Measurements from ENCODE around the gene MAPRE2.

MAPRE2 gene

GRCh38 chr18:35138773-35139172 lies 97.6 kb downstream of the MAPRE2 start:
- TF ChIP-seq CTCF (IDR thresholded peaks at IDR 0.05; ENCODE audit: insufficient read depth, low read depth, low read length, missing control alignments): no peak
- no peak for DNase-seq (ENCODE audit: low read depth)
- H3K4me3 ChIP-seq (ENCODE audit: low read depth, low read length): no peak overlapping the region

- DNase-seq (ENCODE audit: low read depth): no peak
- no peak overlapping the region for H3K4me3 ChIP-seq (ENCODE audit: low read depth, low read length)
- TF ChIP-seq CTCF (IDR thresholded peaks at IDR 0.05; ENCODE audit: insufficient read depth, low read depth, low read length, missing control alignments): no peak
Measured at GRCh38 chr18:35139517-35139916, 98.3 kb downstream of the MAPRE2 start.

- no peak for TF ChIP-seq CTCF (IDR thresholded peaks at IDR 0.05; ENCODE audit: insufficient read depth, low read depth, low read length, missing control alignments)
- no peak for DNase-seq (ENCODE audit: low read depth)
- no peak overlapping the region for H3K4me3 ChIP-seq (ENCODE audit: low read depth, low read length)
Measured at GRCh38 chr18:35141077-35141476, 99.9 kb downstream of the MAPRE2 start.

GRCh38 chr18:35141567-35142274 lies 100.5 kb downstream of the MAPRE2 start:
- no peak overlapping the region for H3K4me3 ChIP-seq (ENCODE audit: low read depth, low read length)
- peak; percentile 18 for DNase-seq (ENCODE audit: low read depth)
- no peak for TF ChIP-seq CTCF (IDR thresholded peaks at IDR 0.05; ENCODE audit: insufficient read depth, low read depth, low read length, missing control alignments)

- no peak for TF ChIP-seq CTCF (IDR thresholded peaks at IDR 0.05; ENCODE audit: insufficient read depth, low read depth, low read length, missing control alignments)
- no peak for DNase-seq (ENCODE audit: low read depth)
- no peak overlapping the region for H3K4me3 ChIP-seq (ENCODE audit: low read depth, low read length)
Measured at GRCh38 chr18:35142275-35142615, 101.0 kb downstream of the MAPRE2 start.

GRCh38 chr18:35143622-35144596 lies 102.7 kb downstream of the MAPRE2 start:
- peak; percentile 36 for DNase-seq (ENCODE audit: low read depth)
- TF ChIP-seq CTCF (IDR thresholded peaks at IDR 0.05; ENCODE audit: insufficient read depth, low read depth, low read length, missing control alignments): peak; percentile 44

More at GRCh38 chr18:35143622-35144596, 102.7 kb downstream of the MAPRE2 start:
- H3K4me3 ChIP-seq (ENCODE audit: low read depth, low read length): no peak overlapping the region

Measured in GM12865 (cell line).